ENCODE data around the gene MEIOB.

Gene MEIOB

GRCh38 chr16:1794908-1795666, 76.9 kb downstream of the MEIOB start:
- CTCF ChIA-PET = no interaction called here
- H3K36me3 ChIP-seq (ENCODE audit: control insufficient read depth in 2 of 2, insufficient read depth in 1 of 2, low read length in 2 of 2) = peaks cover 0 to 9% of the 10 kb centered on the region in 2 experiments; a peak in 2 of 3 replicates
- H3K4me1 ChIP-seq (ENCODE audit: control insufficient read depth, insufficient read depth, low read length) = no peaks in the 10 kb centered on the region
- POLR2A ChIA-PET = no interaction called here
- TF ChIP-seq SETDB1 (IDR thresholded peaks at IDR 0.05; ENCODE audit: insufficient read length, low read length) = no peak
- TF ChIP-seq ZNF23 (tag by site-specific recombination; IDR thresholded peaks at IDR 0.05; ENCODE audit: borderline replicate concordance) = no peak
- TF ChIP-seq HOXA7 (CRISPR knock-in tag; IDR thresholded peaks at IDR 0.05; ENCODE audit: borderline replicate concordance) = no peak
- no peak for TF ChIP-seq ZIC2 (tag by site-specific recombination; IDR thresholded peaks at IDR 0.05)
- TF ChIP-seq KLF8 (tag by site-specific recombination; IDR thresholded peaks at IDR 0.05) = no peak
- no peak for TF ChIP-seq GLIS1 (tag by site-specific recombination; IDR thresholded peaks at IDR 0.05)
- no peak for TF ChIP-seq ZNF416 (tag by site-specific recombination; IDR thresholded peaks at IDR 0.05)
- no peak for TF ChIP-seq PRDM6 (tag by site-specific recombination; IDR thresholded peaks at IDR 0.05)
- no peak for TF ChIP-seq ZNF747 (tag by site-specific recombination; IDR thresholded peaks at IDR 0.05)
- no peak for TF ChIP-seq AEBP2 (tag by site-specific recombination; IDR thresholded peaks at IDR 0.05; ENCODE audit: borderline replicate concordance)
- TF ChIP-seq ZNF426 (tag by site-specific recombination; IDR thresholded peaks at IDR 0.05) = no peak
- no peak for TF ChIP-seq ZNF18 (tag by site-specific recombination; IDR thresholded peaks at IDR 0.05)
- TF ChIP-seq PRDM2 (tag by site-specific recombination; IDR thresholded peaks at IDR 0.05; ENCODE audit: borderline replicate concordance) = no peak
- no peak for TF ChIP-seq ZNF610 (tag by site-specific recombination; IDR thresholded peaks at IDR 0.05; ENCODE audit: borderline replicate concordance)
- no peak for TF ChIP-seq ZSCAN23 (tag by site-specific recombination; IDR thresholded peaks at IDR 0.05)
- TF ChIP-seq EGR2 (tag by site-specific recombination; IDR thresholded peaks at IDR 0.05; ENCODE audit: low read depth) = no peak
- no peak for TF ChIP-seq ZNF560 (tag by site-specific recombination; IDR thresholded peaks at IDR 0.05; ENCODE audit: borderline replicate concordance)
- no peak for TF ChIP-seq KLF9 (tag by site-specific recombination; IDR thresholded peaks at IDR 0.05; ENCODE audit: low read depth)
- TF ChIP-seq BCL11A (tag by site-specific recombination; IDR thresholded peaks at IDR 0.05; ENCODE audit: low read depth) = no peak
- no peak overlapping the region for H3K27ac ChIP-seq (ENCODE audit: extremely low read depth, low read depth, low read length)
- H3K4me3 ChIP-seq (ENCODE audit: low read depth, low read length) = no peak overlapping the region
- H3K9me3 ChIP-seq (ENCODE audit: control insufficient read depth, insufficient read depth, low read depth, low read length) = no peaks in the 10 kb centered on the region
